ENCODE results near the gene ATP11C. TPM values are rescaled to one million over a fixed set of nuclear protein-coding genes. Genes with fewer than 3 reads are reported as not detected.

The ATP11C gene
- total RNA-seq, 5 donors from 2014 or later (not counting 1 experiment from before 2014, with no cell fraction given) = 18.4 to 27.1 (median 23.1) TPM

GRCh38 chrX:139949703-139950102 lies 16.9 kb upstream of the ATP11C start:
- Mint-ChIP-seq H3K4me3 (no peak overlapping the region), H3K4me1 (peaks cover 0 to 6% (median 0%) of the 10 kb centered on the region in 3 donors), H3K27me3 (peaks cover 2 to 16% of the 10 kb centered on the region in 2 donors), H3K9me3 (no peaks in the 10 kb centered on the region), H3K27ac (no peak overlapping the region), H3K36me3 (no peaks in the 10 kb centered on the region)
- WGBS (ENCODE audit: insufficient coverage) = 88% methylated on average over 2 of the region's 3 CpGs
- no peak overlapping the region for H3K4me3 ChIP-seq (ENCODE audit: control insufficient read depth in 1 of 2, extremely low read depth in 1 of 2, low read length in 1 of 2)
- no peak for DNase-seq
- no peaks in the 10 kb centered on the region for H3K27me3 ChIP-seq (replicated peaks in 1 of 2; ENCODE audit: control insufficient read depth in 2 of 2, extremely low read depth in 1 of 2, insufficient read depth in 2 of 2, low read length in 1 of 2)
- H3K4me1 ChIP-seq (ENCODE audit: control insufficient read depth in 1 of 2, extremely low read depth in 1 of 2, insufficient read depth in 2 of 2, low read length in 2 of 2) = no peaks in the 10 kb centered on the region
- ChIA-PET CTCF (no interaction called here), POLR2A (no interaction called here)
- H3K27ac ChIP-seq (ENCODE audit: low read length) = no peak overlapping the region
- no peaks in the 10 kb centered on the region for H3K9me3 ChIP-seq
- ATAC-seq (replicated peaks in 1 of 4) = no peak
- H3K36me3 ChIP-seq (ENCODE audit: control insufficient read depth in 2 of 2, extremely low read depth in 1 of 2, insufficient read depth in 1 of 2, low read length in 1 of 2) = no peaks in the 10 kb centered on the region

- Mint-ChIP-seq H3K36me3 (no peaks in the 10 kb centered on the region), H3K4me1 (peaks cover 0 to 6% (median 0%) of the 10 kb centered on the region in 3 donors), H3K27ac (no peak overlapping the region), H3K9me3 (no peaks in the 10 kb centered on the region), H3K4me3 (no peak overlapping the region), H3K27me3 (peaks cover 2 to 13% of the 10 kb centered on the region in 2 donors)
- CTCF ChIA-PET = no interaction called here
- POLR2A ChIA-PET = no interaction called here
- DNase-seq (no peak), ATAC-seq (replicated peaks in 1 of 4) (no peak)
- WGBS (ENCODE audit: insufficient coverage) = no CpG with 5 or more reads among the region's 3 CpGs
- Histone ChIP-seq H3K4me1 (ENCODE audit: control insufficient read depth in 1 of 2, extremely low read depth in 1 of 2, insufficient read depth in 2 of 2, low read length in 2 of 2) (no peaks in the 10 kb centered on the region), H3K4me3 (ENCODE audit: control insufficient read depth in 1 of 2, extremely low read depth in 1 of 2, low read length in 1 of 2) (no peak overlapping the region), H3K9me3 (no peaks in the 10 kb centered on the region), H3K27ac (ENCODE audit: low read length) (no peak overlapping the region), H3K36me3 (ENCODE audit: control insufficient read depth in 2 of 2, extremely low read depth in 1 of 2, insufficient read depth in 1 of 2, low read length in 1 of 2) (no peaks in the 10 kb centered on the region), H3K27me3 (replicated peaks in 1 of 2; ENCODE audit: control insufficient read depth in 2 of 2, extremely low read depth in 1 of 2, insufficient read depth in 2 of 2, low read length in 1 of 2) (no peaks in the 10 kb centered on the region)
Observed at GRCh38 chrX:139945075-139945474, 12.2 kb upstream of the ATP11C start.

- ChIA-PET POLR2A (no interaction called here), CTCF (interaction anchor here in 1 of 2 donors (0.8 kb wide), 1 partner anchor 48 kb away, joined by 4 read pairs; no protein-coding TSS in a partner anchor)
- Histone ChIP-seq H3K27me3 (replicated peaks in 1 of 2; ENCODE audit: control insufficient read depth in 2 of 2, extremely low read depth in 1 of 2, insufficient read depth in 2 of 2, low read length in 1 of 2) (no peaks in the 10 kb centered on the region), H3K4me1 (ENCODE audit: control insufficient read depth in 1 of 2, extremely low read depth in 1 of 2, insufficient read depth in 2 of 2, low read length in 2 of 2) (peaks cover 0 to 6% of the 10 kb centered on the region in 2 experiments), H3K4me3 (ENCODE audit: control insufficient read depth in 1 of 2, extremely low read depth in 1 of 2, low read length in 1 of 2) (no peak overlapping the region), H3K36me3 (ENCODE audit: control insufficient read depth in 2 of 2, extremely low read depth in 1 of 2, insufficient read depth in 1 of 2, low read length in 1 of 2) (no peaks in the 10 kb centered on the region), H3K27ac (ENCODE audit: low read length) (no peak overlapping the region), H3K9me3 (no peaks in the 10 kb centered on the region)
- no peaks in the 10 kb centered on the region for H3K9me3 Mint-ChIP-seq
- H3K4me3 Mint-ChIP-seq = no peak overlapping the region
- no peaks in the 10 kb centered on the region for H3K36me3 Mint-ChIP-seq
- H3K27ac Mint-ChIP-seq = no peak overlapping the region
- DNase-seq = peak in 1 of 35 experiments; percentile 21
- no peak for ATAC-seq (replicated peaks in 1 of 4)
- peaks cover 4 to 5% (median 4%) of the 10 kb centered on the region in 3 donors for H3K4me1 Mint-ChIP-seq
- H3K27me3 Mint-ChIP-seq = peaks cover 0 to 13% of the 10 kb centered on the region in 2 donors
Observed at GRCh38 chrX:139936259-139936658, 3.4 kb upstream of the ATP11C start.

- CTCF ChIA-PET = no interaction called here
- ATAC-seq (replicated peaks in 1 of 4) = no peak
Observed at GRCh38 chrX:139933904-139934303, 1.1 kb upstream of the ATP11C start.

GRCh38 chrX:139932073-139932900 lies 566 bp downstream of the ATP11C start:
- peak overlapping the region; percentile 64 to 65 for H3K4me3 ChIP-seq (ENCODE audit: control insufficient read depth in 1 of 2, extremely low read depth in 1 of 2, low read length in 1 of 2)
- 0% methylated on average over 39 of the region's 109 CpGs for WGBS (ENCODE audit: insufficient coverage)
- peaks cover 24 to 29% (median 26%) of the 10 kb centered on the region in 3 donors for H3K4me1 Mint-ChIP-seq
- H3K9me3 ChIP-seq = no peaks in the 10 kb centered on the region
- peak; percentile 41 to 50 (median 47) for ATAC-seq (replicated peaks in 1 of 4)
- peaks cover 0 to 4% of the 10 kb centered on the region in 2 donors for H3K27me3 Mint-ChIP-seq
- no peaks in the 10 kb centered on the region for H3K36me3 Mint-ChIP-seq
- peaks cover 3 to 7% of the 10 kb centered on the region in 2 experiments for H3K4me1 ChIP-seq (ENCODE audit: control insufficient read depth in 1 of 2, extremely low read depth in 1 of 2, insufficient read depth in 2 of 2, low read length in 2 of 2)
- H3K4me3 Mint-ChIP-seq = peak overlapping the region; percentile 83 to 93 (median 85)
- no peaks in the 10 kb centered on the region for H3K27me3 ChIP-seq (replicated peaks in 1 of 2; ENCODE audit: control insufficient read depth in 2 of 2, extremely low read depth in 1 of 2, insufficient read depth in 2 of 2, low read length in 1 of 2)
- CTCF ChIA-PET = no interaction called here
- H3K27ac Mint-ChIP-seq = peak overlapping the region; percentile 94 to 96
- POLR2A ChIA-PET = interaction anchor here in 1 of 2 donors (0.7 kb wide), 1 partner anchor 9 kb away, joined by 3 read pairs; no protein-coding TSS in a partner anchor
- DNase-seq = peak in 34 of 35 experiments; percentile 6 to 58 (median 20)
- peak overlapping the region; percentile 82 for H3K27ac ChIP-seq (ENCODE audit: low read length)
- H3K36me3 ChIP-seq (ENCODE audit: control insufficient read depth in 2 of 2, extremely low read depth in 1 of 2, insufficient read depth in 1 of 2, low read length in 1 of 2) = no peaks in the 10 kb centered on the region
- H3K9me3 Mint-ChIP-seq = no peaks in the 10 kb centered on the region

More at GRCh38 chrX:139933904-139934303, 1.1 kb upstream of the ATP11C start:
- Mint-ChIP-seq H3K27ac (peak overlapping the region in 1 of 2 donors; percentile 84), H3K4me1 (peaks cover 22 to 23% (median 23%) of the 10 kb centered on the region in 3 donors), H3K4me3 (peak overlapping the region; percentile 83 to 93 (median 85)), H3K36me3 (no peaks in the 10 kb centered on the region), H3K9me3 (no peaks in the 10 kb centered on the region), H3K27me3 (peaks cover 0 to 7% of the 10 kb centered on the region in 2 donors)
- POLR2A ChIA-PET = no interaction called here
- Histone ChIP-seq H3K4me3 (ENCODE audit: control insufficient read depth in 1 of 2, extremely low read depth in 1 of 2, low read length in 1 of 2) (peak overlapping the region in 1 of 2 donors; percentile 60), H3K27ac (ENCODE audit: low read length) (no peak overlapping the region), H3K27me3 (replicated peaks in 1 of 2; ENCODE audit: control insufficient read depth in 2 of 2, extremely low read depth in 1 of 2, insufficient read depth in 2 of 2, low read length in 1 of 2) (no peaks in the 10 kb centered on the region), H3K9me3 (no peaks in the 10 kb centered on the region), H3K36me3 (ENCODE audit: control insufficient read depth in 2 of 2, extremely low read depth in 1 of 2, insufficient read depth in 1 of 2, low read length in 1 of 2) (no peaks in the 10 kb centered on the region), H3K4me1 (ENCODE audit: control insufficient read depth in 1 of 2, extremely low read depth in 1 of 2, insufficient read depth in 2 of 2, low read length in 2 of 2) (peaks cover 3 to 7% of the 10 kb centered on the region in 2 experiments)
- WGBS (ENCODE audit: insufficient coverage) = 71% methylated on average over 2 of the region's 15 CpGs
- no peak for DNase-seq

- Mint-ChIP-seq H3K9me3 (no peaks in the 10 kb centered on the region), H3K4me3 (peak overlapping the region; percentile 79 to 85 (median 81)), H3K4me1 (peaks cover 27 to 29% (median 29%) of the 10 kb centered on the region in 3 donors), H3K27me3 (no peaks in the 10 kb centered on the region), H3K36me3 (no peaks in the 10 kb centered on the region), H3K27ac (peak overlapping the region; percentile 44 to 63)
- POLR2A ChIA-PET = no interaction called here
- 0% methylated on average over 12 of the region's 33 CpGs for WGBS (ENCODE audit: insufficient coverage)
- no peak for ATAC-seq (replicated peaks in 1 of 4)
- Histone ChIP-seq H3K4me1 (ENCODE audit: control insufficient read depth in 1 of 2, extremely low read depth in 1 of 2, insufficient read depth in 2 of 2, low read length in 2 of 2) (peaks cover 3 to 7% of the 10 kb centered on the region in 2 experiments), H3K9me3 (no peaks in the 10 kb centered on the region), H3K27me3 (replicated peaks in 1 of 2; ENCODE audit: control insufficient read depth in 2 of 2, extremely low read depth in 1 of 2, insufficient read depth in 2 of 2, low read length in 1 of 2) (no peaks in the 10 kb centered on the region), H3K4me3 (ENCODE audit: control insufficient read depth in 1 of 2, extremely low read depth in 1 of 2, low read length in 1 of 2) (peak overlapping the region; percentile 64 to 65), H3K27ac (ENCODE audit: low read length) (peak overlapping the region; percentile 18), H3K36me3 (ENCODE audit: control insufficient read depth in 2 of 2, extremely low read depth in 1 of 2, insufficient read depth in 1 of 2, low read length in 1 of 2) (no peaks in the 10 kb centered on the region)
- peak in 3 of 35 experiments; percentile 1 to 5 (median 5) for DNase-seq
- CTCF ChIA-PET = no interaction called here
Observed at GRCh38 chrX:139931646-139932072, 1.2 kb downstream of the ATP11C start.

All from T-cell (primary cell).